NCI-H524 (cell line): ENCODE measurements around the gene KCNK10.
"Not testable (repeated sequence)": the region's sequence is repeated elsewhere in the genome, so short reads cannot be mapped to it uniquely, and the experiment has no call there.

Experiments
- DNase-seq, 2 experiments: peaks; one replicate each; lab custom pipeline; 2025; lab: John Stamatoyannopoulos, UW

Gene KCNK10

DNA sequence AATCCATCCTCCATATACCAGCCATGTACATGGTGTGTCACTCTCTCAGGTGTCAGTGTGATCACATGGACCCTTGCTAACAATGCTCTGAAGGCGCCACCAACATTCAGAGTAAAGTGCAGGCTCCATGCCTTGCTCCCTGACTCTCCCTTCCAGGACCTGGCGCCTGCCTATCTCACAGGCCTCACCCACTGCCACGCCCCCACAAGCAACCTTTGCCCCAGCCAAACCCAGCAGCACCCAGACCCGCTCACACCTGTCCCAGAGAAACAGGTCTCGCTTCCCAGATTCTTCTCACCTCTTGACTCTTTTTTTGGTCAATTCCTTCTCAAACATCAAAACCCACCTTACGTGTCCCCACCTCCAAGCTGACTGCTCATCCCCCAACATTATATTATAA is 52.3 kb downstream of the KCNK10 start:
- no peak for DNase-seq

- no peak for DNase-seq
Observed at GRCh38 chr14:88269806-88270420, 53.2 kb downstream of the KCNK10 start.

- DNase-seq = no peak
Observed at GRCh38 chr14:88266474-88266873, 56.6 kb downstream of the KCNK10 start.

GRCh38 chr14:88264116-88264515 is 59.0 kb downstream of the KCNK10 start:
- DNase-seq = no peak

GRCh38 chr14:88261302-88261701 is 61.8 kb downstream of the KCNK10 start:
- DNase-seq = not testable (repeated sequence)

- no peak for DNase-seq
Observed at GRCh38 chr14:88258021-88258420, 65.0 kb downstream of the KCNK10 start.

DNA sequence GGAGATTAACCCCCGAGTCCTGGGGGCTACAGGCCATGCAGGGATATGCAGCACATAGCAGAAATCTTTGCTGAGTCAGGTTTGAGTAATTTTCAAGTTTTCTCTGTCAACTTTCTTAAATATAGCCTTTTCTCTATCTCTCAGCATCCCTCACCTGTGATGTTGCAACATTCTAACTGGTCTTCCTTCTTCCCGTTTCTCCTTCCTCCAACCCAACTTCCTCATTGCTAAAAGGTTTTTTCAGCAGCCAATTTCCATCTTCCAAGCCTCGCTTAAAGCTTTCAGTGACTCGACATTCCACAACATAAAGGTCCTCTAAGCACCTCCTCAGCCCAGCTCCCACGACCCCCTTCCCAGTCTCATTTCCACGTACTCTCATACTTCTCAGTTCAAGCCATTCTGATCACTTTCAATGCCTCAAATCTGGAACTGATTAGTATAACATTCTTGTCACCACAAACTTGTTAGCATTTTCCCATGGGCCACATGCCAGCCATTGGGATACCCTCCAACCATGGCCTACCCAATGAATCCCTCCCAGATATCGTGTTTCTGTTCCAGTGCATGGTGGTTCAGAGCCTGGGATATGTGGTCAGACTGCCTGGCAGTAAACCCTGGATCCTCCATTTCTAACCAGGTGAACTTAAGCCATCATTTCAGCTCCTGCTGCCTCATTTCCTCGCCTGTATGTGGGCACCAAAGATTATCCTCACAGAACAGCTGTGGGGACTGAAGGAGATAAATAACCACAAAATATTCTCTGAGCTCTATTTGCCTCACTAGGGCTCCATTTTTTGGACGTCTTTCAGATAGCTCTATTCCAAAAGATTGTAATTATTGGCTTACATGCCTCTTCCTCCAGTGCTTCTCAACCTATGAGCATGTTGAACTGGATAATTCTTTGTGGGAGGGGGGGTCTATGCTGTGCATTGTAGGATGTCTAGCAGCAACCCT is 65.8 kb downstream of the KCNK10 start:
- DNase-seq = no peak

- DNase-seq = no peak
Observed at GRCh38 chr14:88255798-88256197, 67.3 kb downstream of the KCNK10 start.

GRCh38 chr14:88255196-88255595 is 67.9 kb downstream of the KCNK10 start:
- no peak for DNase-seq

- DNase-seq = peak in 1 of 2 experiments; percentile 40
Observed at GRCh38 chr14:88252498-88252897, 70.6 kb downstream of the KCNK10 start.

DNA sequence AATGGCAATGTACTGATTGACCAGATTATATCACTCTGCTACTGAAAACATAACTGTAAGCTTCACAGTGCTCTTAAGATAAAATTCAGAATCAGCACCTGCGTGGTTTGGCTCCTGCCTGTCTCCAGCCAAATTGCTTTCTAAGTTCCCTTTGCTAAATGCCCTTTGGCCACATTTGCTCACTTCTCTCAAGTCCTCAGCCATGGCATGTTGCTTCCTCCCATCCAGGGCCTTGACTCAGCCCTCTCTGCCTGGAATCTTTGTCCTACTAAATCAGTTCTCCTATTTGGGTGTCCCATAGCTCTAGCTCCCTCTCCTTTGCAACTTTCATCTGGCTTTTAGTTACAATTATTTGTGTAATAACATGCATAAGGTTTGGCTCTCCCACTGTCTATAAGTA is 71.4 kb downstream of the KCNK10 start:
- DNase-seq = no peak

GRCh38 chr14:88249266-88249665 is 73.8 kb downstream of the KCNK10 start:
- DNase-seq = no peak

DNA sequence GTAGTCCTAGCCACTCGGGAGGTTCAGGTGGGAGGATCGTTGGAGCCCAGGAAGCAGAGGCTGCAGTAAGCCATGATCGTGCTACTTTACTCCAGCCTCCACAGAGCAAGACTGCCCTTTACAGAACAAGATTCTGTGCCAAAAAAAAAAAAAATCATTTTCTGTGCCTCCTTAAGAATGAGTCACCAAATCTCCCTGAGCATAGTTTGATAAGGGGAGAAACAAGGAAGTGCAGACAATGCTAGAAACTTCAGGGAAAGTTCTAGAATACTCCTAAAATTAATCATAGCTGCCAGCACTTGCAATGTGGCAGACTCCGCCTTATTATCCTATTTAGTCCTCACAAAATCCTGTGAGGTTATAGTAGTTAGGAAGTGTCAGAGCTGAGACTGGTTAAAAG is 74.5 kb downstream of the KCNK10 start:
- no peak for DNase-seq

DNA sequence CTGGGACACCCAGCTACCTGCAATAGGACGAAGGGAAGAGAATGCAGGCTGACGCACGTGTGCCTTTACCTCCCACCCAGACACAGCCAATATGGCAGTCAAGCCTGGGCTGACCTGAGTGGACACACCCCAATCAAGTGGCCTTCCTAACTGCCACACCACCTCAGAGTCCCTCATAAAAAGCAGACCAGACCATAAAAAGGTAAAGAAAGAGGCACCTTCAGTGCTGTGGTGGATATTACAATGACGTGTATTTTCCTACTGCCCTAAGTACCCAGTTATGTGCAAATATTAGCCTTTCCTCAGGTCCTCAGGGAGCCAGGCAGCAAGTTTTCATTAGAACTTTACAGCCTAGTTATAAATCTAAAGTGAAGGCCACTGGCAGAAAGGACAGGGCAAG is 75.8 kb downstream of the KCNK10 start:
- no peak for DNase-seq

DNA sequence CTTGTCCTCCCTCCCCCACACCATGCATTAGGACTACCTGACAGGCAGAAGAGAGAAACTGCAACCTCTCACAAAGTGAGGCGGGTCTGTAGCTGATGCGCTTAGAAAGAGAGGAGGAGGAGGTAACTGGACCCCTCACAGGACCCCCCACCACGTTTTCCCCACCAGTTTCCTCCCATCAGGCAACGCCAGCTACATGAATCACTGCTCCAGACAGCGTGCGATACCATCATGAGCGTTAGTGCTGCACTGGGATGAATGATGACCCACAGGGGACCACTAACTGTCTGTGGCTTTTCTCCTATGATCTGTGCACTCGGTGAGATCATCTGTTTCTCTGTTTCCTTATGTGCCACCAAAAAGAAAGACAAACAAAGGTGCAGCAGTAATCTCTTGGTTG is 77.7 kb downstream of the KCNK10 start:
- peak; percentile 14 to 45 for DNase-seq

- DNase-seq = no peak
Observed at GRCh38 chr14:88243946-88244345, 79.1 kb downstream of the KCNK10 start.

DNA sequence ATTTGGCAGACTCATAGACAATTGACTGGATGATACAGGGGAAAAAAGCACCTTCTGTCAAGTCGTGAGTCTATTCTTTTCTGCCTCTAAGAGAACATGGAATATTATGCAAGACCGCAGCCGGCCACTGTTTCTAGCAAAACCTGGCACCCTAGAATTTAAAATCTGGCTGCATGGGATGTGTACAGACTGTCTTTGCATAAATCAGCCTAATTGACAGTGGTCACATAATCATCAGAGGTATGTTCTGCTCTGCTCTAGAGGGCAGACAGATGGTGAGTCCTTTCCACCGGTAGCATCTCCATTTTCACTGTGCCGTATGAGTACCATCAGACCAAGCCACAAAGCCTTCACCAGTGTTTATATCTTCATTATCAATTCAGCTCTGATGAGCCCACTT is 80.6 kb downstream of the KCNK10 start:
- DNase-seq = peak; percentile 96 to 99

DNA sequence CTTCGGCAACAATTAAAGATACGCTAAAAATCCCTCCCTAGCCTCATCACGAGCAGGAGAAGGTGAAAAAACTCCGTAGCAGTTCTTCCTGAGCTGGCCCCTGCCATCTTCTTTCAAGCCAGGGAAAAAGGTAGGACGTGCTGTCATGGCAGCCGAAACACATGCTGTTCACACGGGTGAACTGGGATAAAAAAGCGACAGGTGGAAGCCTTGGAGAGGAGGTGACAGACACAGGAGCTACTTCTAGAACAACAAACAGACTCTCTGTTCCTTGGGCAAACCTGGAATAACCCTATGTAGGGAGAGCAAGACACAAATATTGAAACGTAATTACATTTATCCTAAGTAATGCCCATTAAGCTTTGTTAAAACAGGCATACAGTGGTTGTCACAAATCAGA is 81.3 kb downstream of the KCNK10 start:
- DNase-seq = peak in 1 of 2 experiments; percentile 53

DNA sequence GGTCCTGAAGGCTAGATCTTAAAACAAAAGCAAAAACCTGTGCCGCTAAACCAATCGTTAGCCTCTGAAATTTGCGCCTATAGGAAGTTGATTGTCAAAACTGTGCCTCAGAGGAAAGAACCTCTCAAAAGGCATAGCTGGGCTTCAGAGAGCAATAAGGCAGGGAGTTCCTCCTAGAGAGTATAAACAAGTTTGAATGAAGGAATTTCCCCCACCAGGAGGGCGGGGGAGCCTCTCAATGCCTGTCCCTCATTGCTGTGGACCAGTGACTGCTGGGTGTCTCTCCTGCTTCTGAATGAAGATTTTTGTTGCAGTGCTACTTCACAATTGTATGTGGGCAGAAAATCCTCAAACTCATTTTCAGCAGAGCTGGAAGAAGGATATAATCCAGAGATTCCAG is 88.6 kb downstream of the KCNK10 start:
- no peak for DNase-seq

- peak in 1 of 2 experiments; percentile 27 for DNase-seq
Observed at GRCh38 chr14:88233915-88234314, 89.2 kb downstream of the KCNK10 start.

DNA sequence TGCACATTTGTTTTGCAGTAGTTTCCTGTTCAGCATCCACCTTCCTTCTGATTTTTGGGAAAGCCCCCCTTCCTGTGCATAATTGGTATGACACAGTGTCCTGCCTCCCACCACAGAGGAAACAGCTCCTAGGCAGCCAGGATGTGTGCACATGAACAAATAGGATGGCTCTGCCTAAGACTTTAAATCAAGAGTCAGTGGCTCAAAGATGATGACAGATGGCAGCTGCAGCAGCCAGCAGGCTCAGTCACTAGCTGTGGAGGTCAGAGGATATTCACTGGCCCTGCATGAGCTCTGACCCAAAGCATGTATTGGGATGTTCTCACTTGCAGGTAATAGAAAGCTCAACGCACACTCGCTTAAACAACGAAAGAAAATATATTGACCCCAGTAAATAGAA is 90.3 kb downstream of the KCNK10 start:
- DNase-seq = peak; percentile 57 to 88

DNA sequence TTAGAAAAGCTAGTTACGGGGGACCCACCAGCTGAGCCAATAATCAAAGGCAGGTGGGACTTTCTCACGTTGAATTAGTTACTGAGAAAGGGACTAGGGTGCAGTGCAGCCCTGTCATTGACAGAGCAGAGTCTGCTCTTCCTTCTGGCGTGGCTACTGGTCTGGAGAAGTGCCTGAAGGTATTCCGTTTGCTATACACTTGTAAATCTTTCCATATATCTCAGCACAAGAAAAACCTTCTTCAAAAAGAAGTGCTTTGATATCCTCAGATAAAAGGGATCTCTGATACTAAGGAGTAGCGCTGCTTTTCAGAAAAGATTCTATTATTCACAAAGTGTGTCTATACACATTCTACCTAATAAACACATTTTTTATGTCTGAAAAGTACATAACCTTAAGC is 91.5 kb downstream of the KCNK10 start:
- DNase-seq = no peak

- no peak for DNase-seq
Observed at GRCh38 chr14:88229428-88229827, 93.6 kb downstream of the KCNK10 start.
